HEK293 (cell line): ENCODE data around the gene KRTAP3-3.
"Not testable (repeated sequence)": the region's sequence is repeated elsewhere in the genome, so short reads cannot be mapped to it uniquely, and the experiment has no call there.

Source experiments
- CTCF ChIA-PET: fragments of 350-600 bp; formaldehyde crosslinking; extraction: SDS; loops from one replicate; lab custom pipeline; 2021; ENCODE audit warnings: antibody characterized with exemption; lab: Yijun Ruan, JAX
- POLR2A ChIA-PET: fragments of 300-600 bp; formaldehyde crosslinking; extraction: SDS; loops from one replicate; lab custom pipeline; 2020; ENCODE audit warnings: antibody characterized with exemption, inconsistent platforms; lab: Yijun Ruan, JAX
- H3K27ac ChIP-seq: fragments of 200-500 bp; sonication (Bioruptor generic); 2 replicates; pipeline ENCODE4 v1.5.1; 2014; ENCODE audit warnings: low read depth, low read length, control low read depth, inconsistent platforms; ENCODE audit errors: extremely low read depth
- H3K36me3 ChIP-seq, 2 experiments: fragments of 200-500 bp in 1 of 2; sonication (Bioruptor generic) in 1 of 2; 1 replicate in 1 of 2; 2 replicates in 1 of 2; pipeline ENCODE4 v1.5.1; 2014 to 2017; ENCODE audit warnings: inconsistent platforms in 2 of 2, low read length in 2 of 2; ENCODE audit not compliant: control insufficient read depth in 2 of 2, insufficient read depth in 1 of 2
- H3K4me1 ChIP-seq: fragments of 200-500 bp; sonication (Bioruptor generic); 2 replicates; pipeline ENCODE4 v1.5.1; 2014; ENCODE audit warnings: mild to moderate bottlenecking, low read length, inconsistent platforms; ENCODE audit not compliant: control insufficient read depth, insufficient read depth
- H3K4me3 ChIP-seq: 2 replicates; pipeline ENCODE4 v1.5.1; 2011; ENCODE audit warnings: low read depth, mild to moderate bottlenecking, control low read depth, low read length, moderate library complexity
- H3K9me3 ChIP-seq: fragments of 200-500 bp; sonication (Bioruptor generic); 2 replicates; pipeline ENCODE4 v1.5.1; 2014; ENCODE audit warnings: low read depth, low read length, inconsistent platforms; ENCODE audit not compliant: control insufficient read depth, insufficient read depth
- AEBP2 ChIP-seq: fragments of 450-650 bp; formaldehyde crosslinking; IDR thresholded peaks from 2 replicates; pipeline ENCODE4 v1.5.1; 2016; ENCODE audit warnings: missing biosample characterization, missing genetic modification characterization, borderline replicate concordance
- SCRT2 ChIP-seq: fragments of 450-650 bp; formaldehyde crosslinking; IDR thresholded peaks from 2 replicates; pipeline ENCODE4 v1.5.1; 2016; ENCODE audit warnings: missing biosample characterization, missing genetic modification characterization
- ZBTB1 ChIP-seq: fragments of 450-650 bp; formaldehyde crosslinking; IDR thresholded peaks from 2 replicates; pipeline ENCODE4 v1.5.1; 2016; ENCODE audit warnings: missing biosample characterization, missing genetic modification characterization
- ZBTB26 ChIP-seq: fragments of 450-650 bp; formaldehyde crosslinking; optimal IDR thresholded peaks from 2 replicates; pipeline ENCODE3; 2016; ENCODE audit warnings: missing biosample characterization, mild to moderate bottlenecking, missing genetic modification characterization
- ZBTB7A ChIP-seq: fragments of 450-650 bp; formaldehyde crosslinking; IDR thresholded peaks from 2 replicates; pipeline ENCODE4 v1.5.1; 2016; ENCODE audit warnings: low read depth, missing biosample characterization, missing genetic modification characterization
- ZFHX2 ChIP-seq: fragments of 450-650 bp; formaldehyde crosslinking; conservative IDR thresholded peaks from 2 replicates; pipeline ENCODE4 v1.5.1; 2016; ENCODE audit warnings: missing biosample characterization, missing genetic modification characterization
- ZNF16 ChIP-seq: fragments of 450-650 bp; formaldehyde crosslinking; IDR thresholded peaks from 2 replicates; pipeline ENCODE4 v1.5.1; 2016; ENCODE audit warnings: low read depth, missing biosample characterization, missing genetic modification characterization
- ZNF174 ChIP-seq: fragments of 450-650 bp; formaldehyde crosslinking; IDR thresholded peaks from 2 replicates; pipeline ENCODE4 v1.5.0; 2017; ENCODE audit warnings: missing biosample characterization, mild to moderate bottlenecking, missing genetic modification characterization
- ZNF23 ChIP-seq: fragments of 450-650 bp; formaldehyde crosslinking; IDR thresholded peaks from 2 replicates; pipeline ENCODE4 v1.5.1; 2016; ENCODE audit warnings: missing biosample characterization, missing genetic modification characterization, borderline replicate concordance
- ZNF335 ChIP-seq: fragments of 450-650 bp; formaldehyde crosslinking; conservative IDR thresholded peaks from 2 replicates; pipeline ENCODE4 v1.5.1; 2016; ENCODE audit warnings: missing biosample characterization, missing genetic modification characterization
- ZNF513 ChIP-seq: fragments of 450-650 bp; IDR thresholded peaks from 2 replicates; pipeline ENCODE4 v1.5.1; 2018; ENCODE audit warnings: missing biosample characterization, missing genetic modification characterization
- ZNF600 ChIP-seq: fragments of 450-650 bp; formaldehyde crosslinking; IDR thresholded peaks from 2 replicates; pipeline ENCODE4 v1.5.1; 2016; ENCODE audit warnings: missing biosample characterization, missing genetic modification characterization
- ZNF830 ChIP-seq: fragments of 450-650 bp; IDR thresholded peaks from 2 replicates; pipeline ENCODE4 v1.5.0; 2018; ENCODE audit warnings: missing biosample characterization, missing genetic modification characterization, low read depth, mild to moderate bottlenecking, moderate library complexity
- ZNF843 ChIP-seq: fragments of 450-650 bp; formaldehyde crosslinking; IDR thresholded peaks from 2 replicates; pipeline ENCODE4 v1.5.1; 2016; ENCODE audit warnings: missing biosample characterization, missing genetic modification characterization

Gene KRTAP3-3

GRCh38 chr17:41042953-41043352 is 49.0 kb upstream of the KRTAP3-3 start:
- Histone ChIP-seq H3K4me3 (no peak overlapping the region), H3K4me1 (no peaks in the 10 kb centered on the region), H3K27ac (no peak overlapping the region), H3K9me3 (no peaks in the 10 kb centered on the region; the same call in 1 of the 2 replicates), H3K36me3 (no peaks in the 10 kb centered on the region)
- no peak for TF ChIP-seq ZNF335 (tag by site-specific recombination)
- POLR2A ChIA-PET: no interaction called here
- CTCF ChIA-PET: interaction anchor here (1.0 to 1.5 kb wide), 2 partner anchors 15 to 79 kb away, joined by 3 read pairs; no protein-coding TSS in a partner anchor

GRCh38 chr17:41040783-41041571 is 47.0 kb upstream of the KRTAP3-3 start, which contains the start of gene KRTAP1-1:
Gene KRTAP1-1, minus strand, starts transcription at chr17:41041450. Its CDS starts 53 bp downstream, at chr17:41041397.
- H3K27ac ChIP-seq, H3K36me3 ChIP-seq, POLR2A ChIA-PET, H3K4me3 ChIP-seq, H3K4me1 ChIP-seq, H3K9me3 ChIP-seq: not testable (repeated sequence)
- 0 out of 2 replicates have a peak, but pooled peaks have one; percentile 29 for TF ChIP-seq SCRT2 (tag by site-specific recombination)
- CTCF ChIA-PET: interaction anchor here (0.6 to 0.7 kb wide), 3 partner anchors 164 to 472 kb away, joined by 3 to 4 read pairs (median 3); no protein-coding TSS in a partner anchor

- no peak for TF ChIP-seq ZBTB26
- no peak for TF ChIP-seq ZBTB1 (tag by site-specific recombination)
- no peak for TF ChIP-seq ZNF600 (tag by site-specific recombination)
- TF ChIP-seq ZNF513 (tag by site-specific recombination): no peak
- TF ChIP-seq ZNF843 (tag by site-specific recombination): no peak
- TF ChIP-seq ZNF830 (tag by site-specific recombination): no peak
- no peak for TF ChIP-seq ZNF16 (tag by site-specific recombination)
- TF ChIP-seq ZNF174 (tag by site-specific recombination): no peak
- no peak for TF ChIP-seq ZBTB7A (tag by site-specific recombination)
- TF ChIP-seq ZFHX2 (tag by site-specific recombination): no peak
- TF ChIP-seq AEBP2 (tag by site-specific recombination): no peak
- TF ChIP-seq ZNF23 (tag by site-specific recombination): no peak
- Histone ChIP-seq H3K9me3 (no peaks in the 10 kb centered on the region), H3K27ac (no peak overlapping the region), H3K36me3 (no peaks in the 10 kb centered on the region), H3K4me1 (no peaks in the 10 kb centered on the region), H3K4me3 (no peak overlapping the region)
- ChIA-PET CTCF (interaction anchor here (0.5 to 1.0 kb wide), 3 partner anchors 9 to 314 kb away, joined by 3 read pairs; no protein-coding TSS in a partner anchor), POLR2A (no interaction called here)
Observed at GRCh38 chr17:41037853-41038350, 43.9 kb upstream of the KRTAP3-3 start.

- CTCF ChIA-PET, POLR2A ChIA-PET, H3K36me3 ChIP-seq: not testable (repeated sequence)
Observed at GRCh38 chr17:41034346-41034935, 40.5 kb upstream of the KRTAP3-3 start, which contains the start of gene KRTAP1-3. Gene KRTAP1-3, minus strand, starts transcription at chr17:41034874. Its CDS starts 53 bp downstream, at chr17:41034821.

More at GRCh38 chr17:41034346-41034935, 40.5 kb upstream of the KRTAP3-3 start, which contains the start of gene KRTAP1-3:
- H3K27ac ChIP-seq, H3K4me3 ChIP-seq, H3K9me3 ChIP-seq, H3K4me1 ChIP-seq: not testable (repeated sequence)
